Measurements from ENCODE around the gene CHSY1.

DNA sequence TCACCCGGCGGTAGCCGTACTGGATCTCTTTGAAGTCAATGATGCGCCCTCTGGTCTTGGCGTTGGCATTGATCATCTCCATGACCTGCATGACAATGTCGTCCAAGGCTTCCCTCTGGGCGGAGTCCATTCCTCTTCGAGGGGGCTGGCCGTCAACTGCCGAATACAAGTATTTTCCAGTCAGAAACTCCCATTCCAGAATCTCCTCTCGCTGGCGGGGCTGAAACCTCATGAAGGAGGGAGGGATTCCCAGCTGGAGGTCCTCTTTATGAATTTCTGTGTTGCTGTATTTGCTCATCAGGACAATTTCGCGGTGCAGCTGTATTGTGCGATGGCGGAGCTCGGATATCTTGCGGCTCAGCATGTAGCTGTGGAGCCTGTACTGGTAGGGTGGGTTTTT is 73.4 kb downstream of the CHSY1 start:
- no peak for TF ChIP-seq POLR2A (IDR thresholded peaks at IDR 0.05)
- TF ChIP-seq, protein P1, sequence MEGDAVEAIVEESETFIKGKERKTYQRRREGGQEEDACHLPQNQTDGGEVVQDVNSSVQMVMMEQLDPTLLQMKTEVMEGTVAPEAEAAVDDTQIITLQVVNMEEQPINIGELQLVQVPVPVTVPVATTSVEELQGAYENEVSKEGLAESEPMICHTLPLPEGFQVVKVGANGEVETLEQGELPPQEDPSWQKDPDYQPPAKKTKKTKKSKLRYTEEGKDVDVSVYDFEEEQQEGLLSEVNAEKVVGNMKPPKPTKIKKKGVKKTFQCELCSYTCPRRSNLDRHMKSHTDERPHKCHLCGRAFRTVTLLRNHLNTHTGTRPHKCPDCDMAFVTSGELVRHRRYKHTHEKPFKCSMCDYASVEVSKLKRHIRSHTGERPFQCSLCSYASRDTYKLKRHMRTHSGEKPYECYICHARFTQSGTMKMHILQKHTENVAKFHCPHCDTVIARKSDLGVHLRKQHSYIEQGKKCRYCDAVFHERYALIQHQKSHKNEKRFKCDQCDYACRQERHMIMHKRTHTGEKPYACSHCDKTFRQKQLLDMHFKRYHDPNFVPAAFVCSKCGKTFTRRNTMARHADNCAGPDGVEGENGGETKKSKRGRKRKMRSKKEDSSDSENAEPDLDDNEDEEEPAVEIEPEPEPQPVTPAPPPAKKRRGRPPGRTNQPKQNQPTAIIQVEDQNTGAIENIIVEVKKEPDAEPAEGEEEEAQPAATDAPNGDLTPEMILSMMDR (IDR thresholded peaks at IDR 0.05), result no peak

Data from stomach (tissue), 4 donors.